GM19025 (cell line): ENCODE results near the gene PRKX.
"Not testable (repeated sequence)": the region's sequence is repeated elsewhere in the genome, so short reads cannot be mapped to it uniquely, and the experiment has no call there.

Experiments used
- ATAC-seq: cut with Tn5 transposase; IDR thresholded peaks from one replicate; pipeline ENCODE4 v1.9.1; 2021; ENCODE audit warnings: mild to moderate bottlenecking, low read depth, moderate library complexity; ENCODE audit not compliant: unreplicated experiment

Gene PRKX

GRCh38 chrX:3663576-3664250, 49.7 kb downstream of the PRKX start:
- not testable (repeated sequence) for ATAC-seq

- no peak for ATAC-seq
These were observed 53.7 kb downstream of the PRKX start for GRCh38 chrX:3659761-3660160.

- ATAC-seq = no peak
These were observed 58.3 kb downstream of the PRKX start for GRCh38 chrX:3655181-3655580.

- ATAC-seq = no peak
These were observed 60.3 kb downstream of the PRKX start for GRCh38 chrX:3653111-3653510.

GRCh38 chrX:3651277-3651676, 62.2 kb downstream of the PRKX start:
- no peak for ATAC-seq

GRCh38 chrX:3648084-3648483, 65.4 kb downstream of the PRKX start:
- no peak for ATAC-seq

GRCh38 chrX:3639858-3640631, 73.4 kb downstream of the PRKX start:
- not testable (repeated sequence) for ATAC-seq

- no peak for ATAC-seq
These were observed 74.2 kb downstream of the PRKX start for GRCh38 chrX:3639236-3639635.

GRCh38 chrX:3638280-3638873, 75.1 kb downstream of the PRKX start:
- no peak for ATAC-seq

GRCh38 chrX:3636803-3637202, 76.6 kb downstream of the PRKX start:
- ATAC-seq = no peak

GRCh38 chrX:3631196-3631595, 82.3 kb downstream of the PRKX start:
- no peak for ATAC-seq

- no peak for ATAC-seq
These were observed 85.9 kb downstream of the PRKX start for GRCh38 chrX:3627594-3627993.

- no peak for ATAC-seq
These were observed 92.0 kb downstream of the PRKX start for GRCh38 chrX:3621414-3621813.

GRCh38 chrX:3611744-3612143, 101.7 kb downstream of the PRKX start:
- ATAC-seq = not testable (repeated sequence)

- no peak for ATAC-seq
These were observed 103.6 kb downstream of the PRKX start for GRCh38 chrX:3609810-3610209.

GRCh38 chrX:3603026-3603661, 110.3 kb downstream of the PRKX start:
- ATAC-seq = no peak

GRCh38 chrX:3599802-3600430, 113.5 kb downstream of the PRKX start:
- ATAC-seq = no peak

- ATAC-seq = no peak
These were observed 114.7 kb downstream of the PRKX start for GRCh38 chrX:3598709-3599108.

GRCh38 chrX:3598046-3598605, 115.3 kb downstream of the PRKX start:
- ATAC-seq = no peak

GRCh38 chrX:3592184-3592583, 121.3 kb downstream of the PRKX start:
- ATAC-seq = no peak
